Mesendoderm (in vitro differentiated cells): ENCODE results near the gene EBI3.

Experiments
- DNase-seq: peaks from one replicate; pipeline ENCODE4 v3.0.0; 2013
- H2AK5ac ChIP-seq: 2 replicates; pipeline ENCODE4 v1.6.1; 2013; ENCODE audit warnings: low read length, inconsistent platforms
- H2BK120ac ChIP-seq: 2 replicates; pipeline ENCODE4 v1.6.1; 2013; ENCODE audit warnings: low read depth, mild to moderate bottlenecking, low read length, moderate library complexity, mixed read lengths
- H2BK15ac ChIP-seq: replicated peaks from 2 replicates; pipeline ENCODE4 v1.6.1; 2013; ENCODE audit warnings: low read depth, mild to moderate bottlenecking, moderate library complexity
- H2BK5ac ChIP-seq: 2 replicates; pipeline ENCODE4 v1.6.1; 2013; ENCODE audit warnings: low read length, inconsistent platforms
- H3K18ac ChIP-seq: 2 replicates; pipeline ENCODE4 v1.6.1; 2013; ENCODE audit warnings: mild to moderate bottlenecking, low read length, mixed read lengths
- H3K23ac ChIP-seq: one replicate; pipeline ENCODE4 v1.6.1; 2013; ENCODE audit warnings: low read length
- H3K27ac ChIP-seq: 2 replicates; pipeline ENCODE4 v1.5.1; 2013; ENCODE audit warnings: low read depth, mild to moderate bottlenecking, inconsistent platforms, low read length, moderate library complexity
- H3K27me3 ChIP-seq: 2 replicates; pipeline ENCODE4 v1.6.1; 2013; ENCODE audit warnings: low read length, control low read depth, mild to moderate bottlenecking, inconsistent platforms; ENCODE audit not compliant: insufficient read depth, poor library complexity
- H3K36me3 ChIP-seq: 2 replicates; pipeline ENCODE4 v1.6.1; 2013; ENCODE audit warnings: low read length, inconsistent platforms; ENCODE audit not compliant: control insufficient read depth, insufficient read depth
- H3K4ac ChIP-seq: one replicate; pipeline ENCODE4 v1.6.1; 2013; ENCODE audit warnings: low read depth, mild to moderate bottlenecking, low read length, moderate library complexity
- H3K4me1 ChIP-seq: 2 replicates; pipeline ENCODE4 v1.6.1; 2013; ENCODE audit warnings: low read depth, low read length, inconsistent platforms; ENCODE audit not compliant: control insufficient read depth
- H3K4me2 ChIP-seq: 2 replicates; pipeline ENCODE4 v1.6.1; 2013; ENCODE audit warnings: low read length
- H3K4me3 ChIP-seq: 2 replicates; pipeline ENCODE4 v1.5.1; 2013; ENCODE audit warnings: mild to moderate bottlenecking, low read length
- H3K56ac ChIP-seq: one replicate; pipeline ENCODE4 v1.6.1; 2013; ENCODE audit warnings: low read length
- H3K79me1 ChIP-seq: 2 replicates; pipeline ENCODE4 v1.6.1; 2013; ENCODE audit warnings: low read length, inconsistent platforms
- H3K79me2 ChIP-seq: 2 replicates; pipeline ENCODE4 v1.6.1; 2013; ENCODE audit warnings: mild to moderate bottlenecking, low read length; ENCODE audit not compliant: control insufficient read depth, insufficient read depth
- H3K9ac ChIP-seq: 2 replicates; pipeline ENCODE4 v1.6.1; 2013; ENCODE audit warnings: low read length, inconsistent platforms
- H4K5ac ChIP-seq: one replicate; pipeline ENCODE4 v1.6.1; 2013; ENCODE audit warnings: low read length
- H4K8ac ChIP-seq: one replicate; pipeline ENCODE4 v1.6.1; 2013; ENCODE audit warnings: low read depth, mild to moderate bottlenecking, control low read depth, low read length, moderate library complexity
- WGBS: extraction: QIAGEN DNeasy Blood & Tissue Kit; methylation state at CpG from one replicate; pipeline ENCODE4 v1.1.7; 2013; ENCODE audit warnings: low lambda C conversion rate, missing lambda C conversion rate; ENCODE audit not compliant: insufficient coverage; ENCODE audit errors: extremely low coverage; 5-methylcytosine and 5-hydroxymethylcytosine counted together

The EBI3 gene

GRCh38 chr19:4246767-4247593 lies 17.7 kb downstream of the EBI3 start, which contains the start of gene YJU2:
Gene YJU2 (plus strand): TSS chr19:4247080. CDS start chr19:4247147, 67 bp downstream.
- peak within 1 kb of the TSS; percentile 89 for H3K9ac ChIP-seq
- peaks cover 2% of the 10 kb centered on the region for H3K79me1 ChIP-seq
- peaks cover 6% of the 10 kb centered on the region for H3K36me3 ChIP-seq
- H3K56ac ChIP-seq = peak within 1 kb of the TSS; percentile 88
- peak within 1 kb of the TSS; percentile 68 for H3K27ac ChIP-seq
- peak within 1 kb of the TSS; percentile 99 for H4K5ac ChIP-seq
- no CpG with 5 or more reads among the region's 45 CpGs for WGBS
- peak within 1 kb of the TSS; percentile 57 for H3K4me2 ChIP-seq
- peak within 1 kb of the TSS; percentile 89 for H3K18ac ChIP-seq
- H3K4me3 ChIP-seq = peak within 1 kb of the TSS; percentile 95
- H2BK15ac ChIP-seq = no peak within 1 kb of the TSS
- peak; percentile 100 for DNase-seq
- no peak within 1 kb of the TSS for H3K23ac ChIP-seq
- H3K4me1 ChIP-seq = peaks cover 2% of the 10 kb centered on the region
- H3K79me2 ChIP-seq = no peaks in the 10 kb centered on the region
- H3K4ac ChIP-seq = no peak within 1 kb of the TSS
- H2AK5ac ChIP-seq = no peak within 1 kb of the TSS
- H2BK120ac ChIP-seq = no peak within 1 kb of the TSS
- H2BK5ac ChIP-seq = peak within 1 kb of the TSS; percentile 56
- peak within 1 kb of the TSS; percentile 13 for H4K8ac ChIP-seq
- no peaks in the 10 kb centered on the region for H3K27me3 ChIP-seq

GRCh38 chr19:4256563-4256962 lies 27.2 kb downstream of the EBI3 start:
- Histone ChIP-seq H3K9ac (no peak overlapping the region), H2BK15ac (no peak overlapping the region), H3K27me3 (no peaks in the 10 kb centered on the region), H3K4ac (no peak overlapping the region), H3K4me1 (no peaks in the 10 kb centered on the region), H3K79me2 (no peaks in the 10 kb centered on the region), H2AK5ac (no peak overlapping the region), H4K5ac (no peak overlapping the region), H2BK120ac (no peak overlapping the region), H3K4me3 (no peak overlapping the region), H3K4me2 (no peak overlapping the region), H3K36me3 (peaks cover 9% of the 10 kb centered on the region), H2BK5ac (no peak overlapping the region), H3K23ac (no peak overlapping the region), H3K27ac (no peak overlapping the region), H4K8ac (no peak overlapping the region), H3K18ac (no peak overlapping the region), H3K79me1 (no peaks in the 10 kb centered on the region), H3K56ac (no peak overlapping the region)
- DNase-seq = peak; percentile 51
- no CpG with 5 or more reads among the region's 4 CpGs for WGBS

GRCh38 chr19:4257025-4257424 lies 27.7 kb downstream of the EBI3 start:
- Histone ChIP-seq H3K18ac (no peak overlapping the region), H3K4me1 (no peaks in the 10 kb centered on the region), H2BK120ac (no peak overlapping the region), H2BK5ac (no peak overlapping the region), H3K4me2 (no peak overlapping the region), H3K56ac (no peak overlapping the region), H2AK5ac (no peak overlapping the region), H3K36me3 (peaks cover 9% of the 10 kb centered on the region), H3K27me3 (no peaks in the 10 kb centered on the region), H3K79me2 (no peaks in the 10 kb centered on the region), H3K23ac (no peak overlapping the region), H3K27ac (no peak overlapping the region), H4K8ac (no peak overlapping the region), H3K9ac (no peak overlapping the region), H3K4ac (no peak overlapping the region), H2BK15ac (no peak overlapping the region), H3K79me1 (no peaks in the 10 kb centered on the region), H3K4me3 (no peak overlapping the region), H4K5ac (no peak overlapping the region)
- WGBS = no CpG with 5 or more reads among the region's 6 CpGs
- DNase-seq = no peak

- no peak overlapping the region for H3K23ac ChIP-seq
- peaks cover 9% of the 10 kb centered on the region for H3K36me3 ChIP-seq
- no peaks in the 10 kb centered on the region for H3K27me3 ChIP-seq
- DNase-seq = no peak
- H2BK120ac ChIP-seq = no peak overlapping the region
- no peak overlapping the region for H3K9ac ChIP-seq
- no peak overlapping the region for H3K18ac ChIP-seq
- H3K27ac ChIP-seq = no peak overlapping the region
- H3K4ac ChIP-seq = no peak overlapping the region
- H4K5ac ChIP-seq = no peak overlapping the region
- H2AK5ac ChIP-seq = no peak overlapping the region
- no peaks in the 10 kb centered on the region for H3K4me1 ChIP-seq
- H2BK15ac ChIP-seq = no peak overlapping the region
- no peaks in the 10 kb centered on the region for H3K79me1 ChIP-seq
- no peak overlapping the region for H2BK5ac ChIP-seq
- H3K4me3 ChIP-seq = no peak overlapping the region
- H3K79me2 ChIP-seq = no peaks in the 10 kb centered on the region
- H3K56ac ChIP-seq = no peak overlapping the region
- H4K8ac ChIP-seq = no peak overlapping the region
- no peak overlapping the region for H3K4me2 ChIP-seq
- no CpG with 5 or more reads among the region's 28 CpGs for WGBS
Measured at GRCh38 chr19:4258181-4258580, 28.9 kb downstream of the EBI3 start.

- no peaks in the 10 kb centered on the region for H3K27me3 ChIP-seq
- H2BK120ac ChIP-seq = no peak overlapping the region
- no CpG with 5 or more reads among the region's 11 CpGs for WGBS
- H2AK5ac ChIP-seq = no peak overlapping the region
- no peak overlapping the region for H3K18ac ChIP-seq
- no peak overlapping the region for H3K4me2 ChIP-seq
- H3K36me3 ChIP-seq = peaks cover 6% of the 10 kb centered on the region
- H3K79me1 ChIP-seq = no peaks in the 10 kb centered on the region
- no peak overlapping the region for H3K4ac ChIP-seq
- H2BK15ac ChIP-seq = no peak overlapping the region
- H3K79me2 ChIP-seq = no peaks in the 10 kb centered on the region
- H3K4me3 ChIP-seq = no peak overlapping the region
- no peaks in the 10 kb centered on the region for H3K4me1 ChIP-seq
- H2BK5ac ChIP-seq = no peak overlapping the region
- H3K23ac ChIP-seq = no peak overlapping the region
- no peak overlapping the region for H4K8ac ChIP-seq
- H4K5ac ChIP-seq = no peak overlapping the region
- no peak for DNase-seq
- H3K9ac ChIP-seq = no peak overlapping the region
- no peak overlapping the region for H3K27ac ChIP-seq
- no peak overlapping the region for H3K56ac ChIP-seq
Measured at GRCh38 chr19:4260613-4261191, 31.4 kb downstream of the EBI3 start.
